HG03457 (cell line): Measurements from ENCODE around the gene FILIP1L.

Source experiments
- ATAC-seq: cut with Tn5 transposase; IDR thresholded peaks from one replicate; pipeline ENCODE4 v1.9.1; 2021; ENCODE audit warnings: moderate number of reproducible peaks; ENCODE audit not compliant: unreplicated experiment

FILIP1L gene

DNA sequence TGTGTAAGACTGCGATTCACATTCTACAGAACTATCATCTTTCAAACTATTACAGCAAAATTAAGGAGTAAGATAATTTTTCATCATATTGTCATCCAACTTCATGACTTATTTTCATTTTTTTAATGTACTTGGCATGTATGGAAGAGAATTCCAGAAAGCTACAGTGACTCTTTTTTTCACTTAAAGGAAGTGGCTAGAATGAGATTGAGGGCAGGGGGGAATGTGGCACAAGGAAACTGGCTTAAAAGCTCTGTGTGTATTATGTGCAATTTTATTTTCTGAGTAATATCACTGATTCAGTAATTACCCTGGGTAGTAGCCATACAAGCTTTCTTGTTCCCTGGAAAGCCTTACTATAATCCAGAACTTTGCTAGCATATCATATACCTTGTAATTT lies 94.6 kb downstream of the FILIP1L start:
- no peak for ATAC-seq

DNA sequence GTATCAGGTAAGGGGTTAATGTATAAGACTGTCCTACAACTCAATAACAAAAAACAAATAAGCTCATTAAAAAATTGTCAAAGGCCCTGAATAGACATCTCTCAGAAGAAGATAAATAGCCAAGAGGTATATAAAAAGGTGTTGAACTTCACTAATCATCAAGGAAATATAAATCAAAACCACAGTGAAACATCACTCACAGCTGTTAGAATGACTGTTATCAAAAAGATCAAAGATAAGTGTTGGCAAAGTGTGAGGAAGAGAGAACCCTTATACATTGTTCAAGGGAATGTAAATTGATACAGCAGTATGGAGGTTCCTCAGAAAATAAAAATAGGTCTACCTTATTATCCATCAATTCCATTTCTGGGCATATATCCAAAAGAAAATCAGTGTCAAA lies 95.5 kb downstream of the FILIP1L start:
- ATAC-seq, result no peak

DNA sequence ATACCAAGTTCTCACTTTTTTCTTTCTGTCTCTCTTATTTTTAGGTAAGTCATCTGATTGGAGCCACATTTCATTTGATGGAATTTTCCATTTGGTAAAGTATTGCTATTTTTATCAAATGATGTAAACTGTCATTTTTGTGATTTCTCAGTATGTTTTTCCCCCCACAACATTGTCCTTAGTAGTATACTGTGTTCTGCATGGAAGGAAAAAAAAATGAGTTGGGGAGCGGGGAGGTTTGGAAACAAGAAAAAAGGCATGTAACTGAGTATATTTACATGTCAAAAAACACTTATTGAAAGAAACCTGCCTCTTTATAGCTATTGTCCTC lies 104.2 kb downstream of the FILIP1L start:
- no peak for ATAC-seq

DNA sequence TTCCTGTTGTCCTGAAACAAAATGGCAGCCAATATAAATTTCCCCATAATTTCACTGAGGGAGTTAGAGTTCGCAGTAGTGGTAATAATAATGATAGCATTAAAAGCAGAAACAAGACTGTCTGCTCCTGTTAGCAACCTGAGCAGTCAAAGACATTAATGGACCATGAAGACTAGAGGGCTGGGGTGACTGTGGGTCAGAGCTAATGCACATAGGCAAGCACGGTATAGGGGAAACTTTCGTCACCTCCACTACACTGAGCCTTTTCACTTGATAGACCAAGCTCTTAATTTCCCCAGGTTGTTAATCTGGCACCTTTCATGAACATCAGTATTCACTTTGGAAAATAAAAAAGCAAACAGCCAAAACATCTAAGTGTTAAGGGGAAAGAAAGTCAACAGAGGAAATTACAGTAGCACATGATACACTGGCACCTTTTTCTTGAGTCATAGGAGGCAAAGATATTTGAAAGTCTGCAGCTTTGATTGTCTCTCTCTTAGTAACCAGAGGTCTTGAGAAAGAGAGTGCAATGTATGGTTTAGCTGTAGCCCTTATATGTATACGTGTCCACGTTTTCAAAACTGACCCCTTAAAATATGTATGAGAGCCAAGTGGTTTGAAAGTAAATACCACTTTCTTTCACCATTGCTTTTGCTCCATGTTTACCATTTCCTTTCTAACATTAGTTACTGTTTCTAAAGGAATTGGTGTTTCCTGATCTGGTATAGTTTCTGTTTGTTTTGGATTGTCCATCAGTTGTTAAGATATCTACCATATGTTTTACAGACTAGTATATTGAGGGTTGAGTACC lies 104.8 kb downstream of the FILIP1L start:
- ATAC-seq, result no peak

DNA sequence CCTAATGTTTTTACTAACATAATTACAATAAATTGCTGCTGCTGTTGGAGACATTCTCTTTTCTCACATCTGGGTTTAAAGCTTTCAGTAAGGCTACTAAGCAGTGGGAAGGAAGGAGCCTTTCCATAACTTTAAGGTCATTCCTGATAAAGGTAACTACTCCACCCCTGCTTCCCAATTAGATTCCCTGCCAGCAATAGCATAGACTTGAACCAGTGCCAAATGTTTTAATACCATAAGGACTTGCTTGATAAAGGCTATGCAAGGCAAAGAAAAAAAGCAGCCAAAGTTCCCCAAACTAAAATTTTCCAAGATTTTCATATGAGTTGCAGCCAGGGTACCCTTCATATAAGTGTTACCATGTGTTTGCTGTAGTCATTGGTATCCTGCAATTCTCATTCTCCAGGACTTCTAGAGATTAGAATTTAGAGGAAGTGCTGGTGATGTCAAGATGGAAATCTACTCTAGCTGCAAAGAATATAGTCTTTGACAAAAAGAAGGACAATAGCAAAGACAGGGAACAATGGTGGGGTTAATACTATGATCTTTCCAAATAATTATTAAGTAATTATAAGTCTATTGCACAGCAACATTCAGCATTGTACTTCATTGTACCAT lies 106.1 kb downstream of the FILIP1L start:
- no peak for ATAC-seq

DNA sequence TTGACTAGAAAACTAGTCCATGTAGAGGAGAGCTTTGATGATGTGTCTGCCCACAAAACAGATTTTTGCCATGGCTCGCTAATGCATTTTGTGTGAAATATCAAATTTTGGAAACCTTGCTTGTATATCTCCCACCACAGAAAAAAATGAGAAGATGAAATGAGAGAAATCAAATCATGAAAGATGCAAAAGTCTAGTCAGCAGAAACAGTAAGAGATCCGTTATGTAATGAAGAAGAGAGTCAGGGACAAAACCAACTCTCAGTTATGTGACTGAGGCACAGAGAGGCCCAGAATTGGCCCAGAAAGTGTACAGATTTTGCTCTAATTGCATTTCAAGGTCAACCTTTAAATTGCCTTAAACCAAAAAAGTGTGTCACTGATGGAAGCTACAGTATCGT lies 107.0 kb downstream of the FILIP1L start:
- no peak for ATAC-seq

DNA sequence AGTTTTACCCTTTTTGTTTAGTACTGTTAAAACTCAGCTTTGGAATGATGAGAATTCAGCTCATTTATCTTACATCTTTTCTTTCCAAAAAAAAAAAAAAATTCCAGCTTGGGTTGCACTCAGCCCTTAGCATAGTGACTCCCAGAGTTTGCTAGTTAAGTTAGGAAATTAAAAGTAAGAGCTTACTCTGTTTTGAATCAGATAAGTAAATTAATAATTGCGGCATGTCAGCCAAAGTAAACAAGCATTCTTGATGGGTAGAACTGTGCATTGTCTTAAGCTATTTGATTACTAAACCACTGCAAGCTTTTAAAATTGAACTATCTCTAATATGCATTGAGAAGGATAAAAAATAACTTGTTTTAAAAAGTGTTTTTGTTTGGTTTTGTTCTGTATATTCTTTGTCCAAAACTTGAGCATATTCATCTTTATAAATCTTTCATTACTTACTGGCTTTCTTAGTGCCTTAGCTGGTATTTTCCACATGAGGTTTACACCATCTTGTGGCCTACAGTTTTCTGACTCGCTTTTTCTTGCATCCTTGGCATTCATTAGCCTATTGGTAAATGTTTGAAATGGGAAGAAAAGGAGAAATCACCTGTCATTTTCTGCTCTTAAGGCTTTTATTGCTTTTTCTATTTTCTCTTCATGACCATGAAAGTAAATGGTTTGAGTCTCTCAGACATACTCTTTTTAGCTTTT lies 107.6 kb downstream of the FILIP1L start:
- no peak for ATAC-seq

DNA sequence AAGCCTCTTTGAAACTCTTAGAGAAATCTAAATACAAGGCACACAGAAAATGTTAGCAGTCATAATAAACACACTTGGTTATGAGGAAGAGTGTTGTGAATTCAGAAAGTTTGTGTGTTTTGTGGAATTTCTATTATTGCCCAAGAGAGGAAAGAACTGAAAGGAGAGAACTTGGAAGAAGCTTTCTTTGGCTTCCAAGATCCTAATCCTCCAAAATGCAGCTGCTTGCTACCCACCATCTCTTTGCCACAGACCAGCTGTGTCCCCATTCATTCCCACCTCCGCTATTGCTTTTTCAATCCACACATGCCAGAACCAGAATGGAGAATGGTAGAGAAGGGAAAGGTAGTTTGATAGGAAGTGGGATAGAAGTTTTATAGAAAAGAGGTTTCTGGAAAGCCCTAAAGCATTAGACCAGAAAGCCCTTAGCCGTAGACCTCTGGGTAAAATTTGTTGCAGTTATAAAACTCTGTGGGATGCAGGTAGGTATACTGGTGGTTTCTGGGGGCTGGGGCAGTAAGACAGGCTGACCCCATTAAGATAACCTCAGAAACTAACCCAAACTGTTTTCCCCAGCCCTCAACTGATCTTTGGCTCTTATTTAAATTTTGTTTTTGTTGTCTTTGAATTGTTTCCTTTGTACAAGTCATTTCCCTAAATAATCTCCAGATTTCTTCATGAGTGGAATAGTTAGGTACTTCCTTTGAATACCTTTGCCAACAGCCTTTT lies 108.5 kb downstream of the FILIP1L start:
- no peak for ATAC-seq

DNA sequence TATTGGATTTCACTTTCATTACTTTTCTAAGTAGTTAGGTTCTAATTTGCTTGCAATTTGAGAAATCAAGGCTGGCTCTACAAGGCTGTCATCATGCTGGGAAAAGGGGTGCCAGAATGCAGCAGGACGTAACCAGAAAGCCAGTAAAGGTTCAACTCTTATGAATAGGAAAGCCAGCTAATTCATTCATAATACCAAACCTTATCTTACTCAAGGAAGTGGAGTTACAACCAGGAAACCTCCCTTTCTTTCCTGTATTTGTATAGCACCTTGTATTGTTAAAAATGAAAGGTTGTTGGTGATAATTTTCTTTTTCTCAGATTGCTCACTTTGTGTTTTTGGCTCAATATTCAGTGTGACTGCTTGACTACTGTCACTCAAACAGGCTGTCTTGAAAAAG lies 109.4 kb downstream of the FILIP1L start:
- no peak for ATAC-seq

DNA sequence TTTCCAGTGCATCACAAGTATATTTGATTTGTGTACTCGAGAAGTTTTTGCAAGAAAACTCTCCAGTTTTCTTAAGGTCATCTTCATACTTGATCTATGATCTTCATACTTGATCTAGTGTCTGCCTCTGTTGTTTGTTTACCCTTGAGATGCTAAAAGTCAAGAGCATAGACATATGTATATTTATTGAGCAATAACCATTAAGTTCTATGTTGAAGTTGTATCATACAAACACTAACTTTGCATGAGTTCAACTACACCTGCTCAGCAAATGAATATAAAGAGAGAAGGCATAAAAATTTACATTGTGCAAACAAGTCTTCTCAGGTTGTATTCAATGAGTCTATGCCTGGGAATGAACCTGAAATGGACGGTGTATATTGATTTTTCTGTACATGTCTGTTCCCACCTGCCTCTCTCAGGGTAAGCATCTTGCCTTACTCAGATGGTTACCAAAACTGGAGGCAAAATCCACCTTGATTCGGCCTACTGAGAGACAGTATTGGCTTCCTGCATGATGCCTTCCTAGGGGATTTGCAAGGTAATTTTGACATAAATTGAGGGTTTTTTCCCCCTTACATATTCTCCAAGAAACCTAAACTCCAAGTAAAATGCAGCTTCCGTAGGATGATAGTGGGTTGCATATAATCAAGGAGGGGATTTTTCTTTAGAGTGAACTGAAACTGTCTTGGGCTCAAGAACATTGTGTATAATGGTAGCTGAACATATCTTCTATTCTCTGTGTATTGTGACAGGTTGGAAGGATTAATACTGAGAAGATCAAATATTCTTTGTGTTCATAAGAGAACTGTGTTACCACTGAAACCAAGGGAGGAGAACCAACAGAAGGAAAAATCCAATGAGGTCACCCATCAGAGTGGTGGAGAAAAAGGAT lies 110.4 kb downstream of the FILIP1L start:
- no peak for ATAC-seq

DNA sequence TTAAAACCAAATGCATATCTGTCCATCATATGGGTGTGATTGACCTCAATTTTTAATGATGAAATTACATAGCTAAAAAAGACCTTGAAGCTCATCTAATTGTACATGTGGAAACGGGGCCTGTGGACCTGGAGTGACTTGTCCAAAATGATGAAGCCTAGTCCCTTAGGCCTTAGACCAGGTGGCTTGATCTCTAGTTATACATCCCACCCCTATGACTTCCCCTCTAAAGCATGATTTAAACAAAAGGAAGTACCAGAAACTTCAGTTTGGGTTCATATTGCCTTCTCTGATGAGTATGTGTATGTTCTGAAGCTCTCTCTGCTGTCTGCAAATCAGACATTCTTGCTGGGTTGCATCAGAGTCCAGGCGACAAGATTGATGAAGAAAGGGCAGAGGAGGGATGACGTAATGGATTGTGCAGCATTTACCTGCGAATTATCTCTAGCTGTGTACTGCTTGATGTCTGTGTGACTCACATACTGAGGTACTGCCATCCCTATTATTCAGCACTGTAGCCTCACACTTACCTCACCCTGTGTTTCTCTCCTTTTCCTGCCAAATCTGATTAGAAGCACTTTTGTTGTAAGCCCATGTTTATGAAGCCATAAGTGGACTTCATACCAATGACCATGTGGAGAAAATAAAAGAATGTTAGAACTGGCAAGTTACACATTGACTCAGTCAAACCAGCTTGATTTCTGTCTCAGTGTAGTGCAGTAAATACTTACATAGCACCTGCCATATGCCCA lies 111.5 kb downstream of the FILIP1L start:
- no peak for ATAC-seq

DNA sequence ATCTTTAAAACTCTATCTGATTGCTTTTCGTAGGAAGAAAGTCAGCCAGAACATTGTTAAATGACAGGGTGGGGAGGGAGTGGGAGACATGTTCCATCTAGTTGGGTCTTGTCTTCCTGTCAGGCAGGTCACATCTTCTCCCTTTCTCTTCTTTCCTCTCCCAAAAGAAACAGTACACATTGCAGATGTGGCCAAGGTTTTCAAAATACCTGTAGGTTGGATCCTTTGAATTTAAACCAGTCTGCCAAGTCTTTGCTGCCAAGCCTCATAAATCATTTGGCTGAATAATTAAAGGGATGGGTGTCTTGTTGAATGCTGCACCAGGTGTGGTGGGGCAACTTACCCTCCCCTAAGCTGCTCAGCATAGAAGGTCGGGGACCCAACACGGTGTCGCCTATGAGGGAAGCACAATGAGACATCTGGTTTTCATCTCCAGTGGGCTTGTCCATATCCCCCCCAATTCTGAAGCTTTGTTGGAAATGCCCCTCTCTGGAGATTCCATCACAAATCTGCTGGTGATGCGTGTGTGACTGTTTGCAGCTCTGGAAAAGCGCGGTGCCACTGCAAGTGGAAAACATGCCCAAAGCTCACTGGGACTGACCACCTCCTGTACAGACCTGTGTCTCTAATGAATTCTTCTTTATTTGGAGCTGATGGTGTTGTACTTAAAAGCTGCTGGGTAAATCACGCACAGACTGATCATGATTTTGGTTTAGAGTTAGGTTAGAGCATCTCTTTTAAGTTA lies 112.6 kb downstream of the FILIP1L start:
- ATAC-seq, result no peak

DNA sequence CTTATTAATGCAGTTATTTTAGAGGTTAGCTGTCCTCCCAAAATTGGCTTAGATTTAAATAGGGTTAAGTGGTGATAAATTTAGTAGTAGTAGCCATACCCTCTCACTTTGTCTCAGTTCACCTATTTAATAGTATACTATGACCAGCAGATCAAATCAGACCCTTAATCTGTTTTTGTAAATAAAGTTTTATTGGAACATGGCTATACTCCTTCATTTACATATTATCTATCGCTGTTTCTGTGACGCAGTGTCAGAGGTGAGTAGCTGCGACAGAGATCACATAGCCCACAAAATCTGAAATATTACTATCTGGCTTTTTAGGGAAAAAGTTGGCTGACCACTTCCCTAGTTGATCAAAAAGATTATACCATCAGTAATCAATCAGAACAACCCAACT lies 113.2 kb downstream of the FILIP1L start:
- ATAC-seq, result no peak

DNA sequence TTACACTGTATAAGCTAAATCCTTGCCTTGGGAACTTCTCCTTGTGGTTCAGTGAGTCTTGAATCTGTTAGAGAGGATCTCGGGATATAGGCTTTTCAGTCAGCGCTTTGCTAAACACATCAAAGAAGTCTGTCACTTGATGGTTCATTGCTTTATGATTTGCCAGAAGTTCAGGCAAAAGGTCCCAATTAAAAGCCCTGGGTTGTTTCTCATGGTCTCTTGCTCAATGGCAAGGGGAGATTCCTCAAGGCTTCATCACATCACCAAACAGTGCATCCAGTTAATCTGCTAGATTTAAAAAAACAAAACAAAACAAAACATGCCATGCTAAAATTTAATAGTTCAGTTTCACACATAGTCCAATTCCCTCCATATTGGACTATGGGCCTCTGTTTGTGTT lies 114.8 kb downstream of the FILIP1L start:
- ATAC-seq, result no peak

DNA sequence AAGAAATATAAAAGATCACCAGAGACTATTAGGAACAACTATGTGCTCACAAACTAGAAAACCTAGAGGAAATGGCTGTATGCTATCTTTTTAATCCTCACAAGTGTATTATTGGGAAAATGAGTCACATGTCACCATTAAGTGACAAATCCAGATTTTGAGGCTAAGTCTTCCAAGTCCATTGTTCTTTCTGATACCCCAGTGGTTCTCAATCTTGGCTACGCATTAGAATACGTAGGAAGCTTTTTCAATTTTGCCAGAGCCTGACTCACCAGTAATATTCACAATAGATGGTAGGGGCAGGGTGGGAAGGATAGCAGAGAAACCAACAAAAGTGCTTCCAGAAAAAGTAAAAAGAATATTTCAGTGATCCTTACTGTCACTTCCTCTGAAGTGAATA lies 117.0 kb downstream of the FILIP1L start:
- no peak for ATAC-seq

DNA sequence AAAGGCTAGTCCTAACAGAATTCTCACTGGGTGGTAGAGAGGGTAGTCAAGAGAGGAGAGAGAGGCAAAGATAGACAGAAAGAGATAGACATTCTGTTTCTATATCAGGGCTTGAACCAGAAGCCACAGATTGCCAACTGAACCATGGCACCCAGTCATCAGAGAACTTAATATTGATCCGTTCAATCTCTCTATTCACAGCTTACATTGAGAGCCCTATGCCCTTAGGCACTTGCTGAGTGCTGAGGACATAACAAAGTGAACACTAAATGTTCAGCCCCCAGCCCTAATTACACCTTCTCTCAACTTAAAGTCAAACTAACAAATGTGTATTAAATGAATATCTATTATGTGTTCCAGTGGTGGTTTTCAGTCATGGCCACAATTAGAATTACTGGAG lies 124.1 kb downstream of the FILIP1L start:
- ATAC-seq, result no peak

DNA sequence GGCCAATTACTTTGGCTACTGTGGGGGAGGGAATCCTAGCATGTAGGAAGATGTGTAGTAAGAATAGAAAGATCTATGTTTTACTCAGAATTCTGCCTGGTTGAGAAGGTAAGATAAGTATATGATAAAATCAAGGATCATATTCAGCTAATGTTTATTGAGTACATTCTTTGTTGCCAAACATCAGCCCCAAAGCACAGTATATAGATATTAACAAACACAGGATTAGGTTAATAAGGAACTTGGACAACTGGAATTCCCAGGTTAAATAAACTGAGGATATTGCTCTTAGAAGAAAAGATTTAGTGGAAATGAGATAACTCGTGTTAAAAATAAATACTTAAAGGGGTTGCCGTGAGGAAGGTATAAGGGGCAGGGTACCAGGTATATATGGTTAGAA lies 129.6 kb downstream of the FILIP1L start:
- no peak for ATAC-seq

DNA sequence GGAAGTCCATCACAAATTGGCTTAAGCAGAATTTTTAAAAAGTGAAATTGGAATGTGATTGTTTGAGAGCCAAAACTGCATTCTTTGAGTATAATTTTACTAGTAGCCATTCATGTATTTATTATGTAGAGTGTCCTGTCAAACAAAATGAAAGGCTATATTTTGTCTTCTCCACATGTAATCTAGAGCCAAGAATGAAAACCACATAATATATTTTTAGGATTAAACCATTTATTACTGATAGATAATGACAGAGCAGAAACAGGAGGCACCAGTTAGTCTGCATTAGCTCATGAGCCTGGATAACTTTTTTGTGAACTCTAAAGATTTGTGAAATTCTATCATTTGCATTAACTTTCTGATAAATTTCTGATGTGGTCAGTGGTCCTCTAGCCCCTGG lies 130.2 kb downstream of the FILIP1L start:
- no peak for ATAC-seq

DNA sequence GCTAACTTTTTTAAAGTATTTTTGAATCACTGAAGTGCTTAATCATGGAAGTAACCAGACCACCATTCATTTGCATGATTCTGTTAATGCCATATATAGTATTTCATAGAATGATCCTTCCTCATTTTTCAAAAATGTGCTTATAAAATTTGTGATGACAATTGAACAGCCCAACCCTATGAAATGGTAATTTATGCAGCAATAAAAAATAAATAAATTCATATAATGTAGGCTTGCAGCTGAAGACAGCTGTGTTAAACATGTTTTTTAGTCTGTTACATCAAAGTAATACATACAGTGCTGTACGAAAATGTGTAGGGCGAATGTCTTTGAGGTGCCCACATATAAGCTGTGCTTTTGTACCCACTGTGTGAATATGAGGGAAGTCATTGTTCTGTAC lies 131.7 kb downstream of the FILIP1L start:
- ATAC-seq, result no peak
